HL-60 (cell line): ENCODE results near the gene MUC21.

Source experiments
- GABPA ChIP-seq: IDR thresholded peaks from 2 replicates; pipeline ENCODE4 v1.6.1; 2012; ENCODE audit warnings: low read depth
- POLR2AphosphoS5 ChIP-seq: IDR thresholded peaks from 2 replicates; pipeline ENCODE4 v1.6.1; 2012; ENCODE audit warnings: low read depth
- SPI1 ChIP-seq: IDR thresholded peaks from 2 replicates; pipeline ENCODE4 v1.6.1; 2012; ENCODE audit warnings: low read depth, mild to moderate bottlenecking, borderline replicate concordance
- TF ChIP-seq, protein P1 (sequence below): IDR thresholded peaks from one replicate; pipeline ENCODE4 v1.5.1; 2011; ENCODE audit warnings: low read length, control low read depth, inconsistent platforms; ENCODE audit not compliant: insufficient read depth
- TF ChIP-seq, protein P2 (sequence below): IDR thresholded peaks from 2 replicates; pipeline ENCODE4 v1.6.1; 2012; ENCODE audit warnings: low read depth; ENCODE audit not compliant: insufficient replicate concordance

DNA sequence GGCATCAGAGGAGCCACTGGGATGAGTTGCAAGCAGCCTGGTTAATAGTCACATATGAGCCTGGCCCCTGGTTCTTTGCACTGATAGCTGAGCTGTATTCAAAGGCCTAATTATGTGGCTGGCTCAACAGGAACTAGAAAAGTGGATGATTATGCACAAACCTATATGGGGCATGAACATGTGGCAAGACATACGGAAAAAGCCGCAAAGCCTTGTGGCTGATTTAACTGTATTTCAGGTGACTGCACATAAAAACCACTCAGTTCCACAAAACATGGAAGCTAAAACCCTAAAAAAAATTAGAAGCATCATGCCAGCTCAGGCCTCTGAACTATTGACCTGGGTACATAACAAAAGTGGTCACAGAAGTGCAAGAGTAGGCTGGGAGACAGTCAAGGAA is 13.8 kb downstream of the MUC21 start:
- TF ChIP-seq, protein P1, sequence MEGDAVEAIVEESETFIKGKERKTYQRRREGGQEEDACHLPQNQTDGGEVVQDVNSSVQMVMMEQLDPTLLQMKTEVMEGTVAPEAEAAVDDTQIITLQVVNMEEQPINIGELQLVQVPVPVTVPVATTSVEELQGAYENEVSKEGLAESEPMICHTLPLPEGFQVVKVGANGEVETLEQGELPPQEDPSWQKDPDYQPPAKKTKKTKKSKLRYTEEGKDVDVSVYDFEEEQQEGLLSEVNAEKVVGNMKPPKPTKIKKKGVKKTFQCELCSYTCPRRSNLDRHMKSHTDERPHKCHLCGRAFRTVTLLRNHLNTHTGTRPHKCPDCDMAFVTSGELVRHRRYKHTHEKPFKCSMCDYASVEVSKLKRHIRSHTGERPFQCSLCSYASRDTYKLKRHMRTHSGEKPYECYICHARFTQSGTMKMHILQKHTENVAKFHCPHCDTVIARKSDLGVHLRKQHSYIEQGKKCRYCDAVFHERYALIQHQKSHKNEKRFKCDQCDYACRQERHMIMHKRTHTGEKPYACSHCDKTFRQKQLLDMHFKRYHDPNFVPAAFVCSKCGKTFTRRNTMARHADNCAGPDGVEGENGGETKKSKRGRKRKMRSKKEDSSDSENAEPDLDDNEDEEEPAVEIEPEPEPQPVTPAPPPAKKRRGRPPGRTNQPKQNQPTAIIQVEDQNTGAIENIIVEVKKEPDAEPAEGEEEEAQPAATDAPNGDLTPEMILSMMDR, result no peak
- TF ChIP-seq POLR2AphosphoS5 (no peak), GABPA (no peak), SPI1 (no peak)
- TF ChIP-seq, protein P2, sequence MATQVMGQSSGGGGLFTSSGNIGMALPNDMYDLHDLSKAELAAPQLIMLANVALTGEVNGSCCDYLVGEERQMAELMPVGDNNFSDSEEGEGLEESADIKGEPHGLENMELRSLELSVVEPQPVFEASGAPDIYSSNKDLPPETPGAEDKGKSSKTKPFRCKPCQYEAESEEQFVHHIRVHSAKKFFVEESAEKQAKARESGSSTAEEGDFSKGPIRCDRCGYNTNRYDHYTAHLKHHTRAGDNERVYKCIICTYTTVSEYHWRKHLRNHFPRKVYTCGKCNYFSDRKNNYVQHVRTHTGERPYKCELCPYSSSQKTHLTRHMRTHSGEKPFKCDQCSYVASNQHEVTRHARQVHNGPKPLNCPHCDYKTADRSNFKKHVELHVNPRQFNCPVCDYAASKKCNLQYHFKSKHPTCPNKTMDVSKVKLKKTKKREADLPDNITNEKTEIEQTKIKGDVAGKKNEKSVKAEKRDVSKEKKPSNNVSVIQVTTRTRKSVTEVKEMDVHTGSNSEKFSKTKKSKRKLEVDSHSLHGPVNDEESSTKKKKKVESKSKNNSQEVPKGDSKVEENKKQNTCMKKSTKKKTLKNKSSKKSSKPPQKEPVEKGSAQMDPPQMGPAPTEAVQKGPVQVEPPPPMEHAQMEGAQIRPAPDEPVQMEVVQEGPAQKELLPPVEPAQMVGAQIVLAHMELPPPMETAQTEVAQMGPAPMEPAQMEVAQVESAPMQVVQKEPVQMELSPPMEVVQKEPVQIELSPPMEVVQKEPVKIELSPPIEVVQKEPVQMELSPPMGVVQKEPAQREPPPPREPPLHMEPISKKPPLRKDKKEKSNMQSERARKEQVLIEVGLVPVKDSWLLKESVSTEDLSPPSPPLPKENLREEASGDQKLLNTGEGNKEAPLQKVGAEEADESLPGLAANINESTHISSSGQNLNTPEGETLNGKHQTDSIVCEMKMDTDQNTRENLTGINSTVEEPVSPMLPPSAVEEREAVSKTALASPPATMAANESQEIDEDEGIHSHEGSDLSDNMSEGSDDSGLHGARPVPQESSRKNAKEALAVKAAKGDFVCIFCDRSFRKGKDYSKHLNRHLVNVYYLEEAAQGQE, result no peak
